Stimulated activated CD8-positive, alpha-beta memory T cell treated with anti-CD3 and anti-CD28 coated beads, Interleukin-15, amount 100 ng/mL, for 4 hours (primary cell): ENCODE results near the gene PITHD1.
A peak's percentile ranks its signal among the peaks of the same experiment; 100 is the strongest.
"Not testable (repeated sequence)": the region's sequence is repeated elsewhere in the genome, so short reads cannot be mapped to it uniquely, and the experiment has no call there.

Source experiments
- DNase-seq, 2 donors: peaks; one replicate each; pipeline ENCODE4 v3.0.0-alpha.2; 2020; ENCODE audit warnings: low read depth in 2 of 2

The PITHD1 gene

DNA sequence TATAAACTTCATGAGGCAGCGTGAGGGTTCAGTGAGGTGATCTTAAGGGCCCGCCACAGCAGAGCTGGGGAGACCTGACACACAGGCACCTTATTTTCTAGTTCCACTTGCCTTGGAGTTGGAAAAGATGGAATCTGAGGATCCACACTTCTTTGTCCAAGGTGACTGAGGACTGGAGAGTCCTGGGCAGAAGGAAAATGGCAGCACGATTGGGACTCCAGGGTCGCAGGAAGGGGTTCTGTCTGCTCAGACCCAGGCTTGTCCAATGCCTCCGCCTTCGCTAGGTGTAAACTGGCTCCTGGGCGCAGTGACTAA lies 21.0 kb downstream of the PITHD1 start:
- no peak for DNase-seq

- no peak for DNase-seq
Measured at GRCh38 chr1:23799570-23800399, 21.6 kb downstream of the PITHD1 start.

- peak; percentile 95 to 97 for DNase-seq
Measured at GRCh38 chr1:23800400-23801337, 22.5 kb downstream of the PITHD1 start, which contains the start of gene GALE. Gene GALE (minus strand): TSS chr1:23800754. CDS start chr1:23799007, 1,747 bp downstream.

- no peak for DNase-seq
Measured at GRCh38 chr1:23801338-23801748, 23.1 kb downstream of the PITHD1 start.

- no peak for DNase-seq
Measured at GRCh38 chr1:23801876-23802275, 23.7 kb downstream of the PITHD1 start.

DNA sequence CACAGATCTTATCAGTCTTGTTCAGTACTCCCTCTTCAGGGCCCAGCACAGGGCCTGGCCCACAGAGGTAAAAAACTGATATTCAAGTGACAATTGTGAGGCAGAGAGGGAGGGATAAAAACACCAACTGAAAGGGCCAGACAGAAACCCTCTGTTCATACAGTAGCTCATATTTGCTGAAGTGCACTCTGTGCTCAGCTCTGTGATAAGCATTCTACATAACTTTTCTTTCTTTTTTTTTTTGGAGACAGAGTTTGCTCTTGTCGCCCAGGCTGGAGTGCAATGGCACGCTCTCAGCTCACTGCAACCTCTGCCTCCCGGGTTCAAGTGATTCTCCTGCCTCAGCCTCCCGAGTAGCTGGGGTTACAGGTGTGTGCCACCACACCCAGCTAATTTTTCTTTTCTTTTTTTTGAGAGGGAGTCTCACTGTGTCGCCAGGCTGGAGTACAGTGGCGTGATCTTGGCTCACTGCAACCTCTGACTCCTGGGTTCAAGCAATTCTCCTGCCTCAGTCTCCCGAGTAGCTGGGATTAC lies 24.7 kb downstream of the PITHD1 start:
- DNase-seq, result not testable (repeated sequence)

DNA sequence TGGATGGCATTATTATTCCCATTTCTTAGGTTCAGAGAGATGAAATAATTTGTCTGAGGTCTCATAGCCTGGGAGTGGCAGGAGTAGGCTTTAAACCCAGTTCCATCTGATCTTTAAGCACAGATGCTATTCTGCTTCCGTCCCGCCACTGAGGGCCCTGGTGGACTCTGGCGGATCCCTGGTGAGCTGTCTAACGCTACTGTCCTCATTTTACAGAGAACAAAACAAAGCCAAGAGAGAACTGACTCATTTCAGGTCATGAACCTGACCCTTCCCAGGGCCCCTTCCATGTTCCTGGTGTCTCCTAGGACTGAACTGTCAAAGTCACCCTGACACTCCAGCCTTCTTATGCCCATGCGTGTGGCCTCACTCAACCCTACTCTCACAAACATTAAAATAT lies 25.5 kb downstream of the PITHD1 start:
- no peak for DNase-seq

DNA sequence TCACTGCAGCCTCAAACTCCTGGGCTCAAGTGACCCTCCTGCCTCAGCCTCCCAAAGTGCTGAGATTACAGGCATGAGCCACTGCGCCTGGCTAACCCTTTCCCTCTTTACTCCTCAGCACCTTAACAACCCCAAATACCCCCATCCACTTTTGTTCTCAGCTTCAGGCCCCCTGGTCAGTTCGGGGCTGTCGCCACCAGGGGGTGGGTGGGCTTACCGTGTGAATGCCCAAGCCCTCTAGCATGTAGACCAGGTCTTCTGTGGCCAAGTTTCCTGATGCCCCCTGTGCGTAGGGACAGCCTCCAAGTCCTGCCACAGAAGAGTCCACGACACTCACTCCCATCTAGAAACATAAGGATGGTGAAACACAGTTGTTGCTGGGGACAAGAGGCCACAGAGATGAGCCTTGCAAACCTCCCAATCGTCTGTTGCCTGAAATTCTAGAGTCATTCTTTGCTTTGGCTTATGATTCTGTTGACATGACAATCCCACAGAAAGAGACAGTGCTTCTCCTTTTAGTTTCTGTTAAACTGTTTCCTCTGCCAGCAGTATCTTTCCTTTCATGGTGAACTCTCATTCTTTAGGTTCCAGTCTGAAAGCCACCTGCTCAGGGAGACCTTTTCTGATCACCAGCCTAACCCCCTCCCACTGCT lies 26.1 kb downstream of the PITHD1 start:
- DNase-seq, result no peak

- no peak for DNase-seq
Measured at GRCh38 chr1:23805025-23805424, 26.8 kb downstream of the PITHD1 start.

DNA sequence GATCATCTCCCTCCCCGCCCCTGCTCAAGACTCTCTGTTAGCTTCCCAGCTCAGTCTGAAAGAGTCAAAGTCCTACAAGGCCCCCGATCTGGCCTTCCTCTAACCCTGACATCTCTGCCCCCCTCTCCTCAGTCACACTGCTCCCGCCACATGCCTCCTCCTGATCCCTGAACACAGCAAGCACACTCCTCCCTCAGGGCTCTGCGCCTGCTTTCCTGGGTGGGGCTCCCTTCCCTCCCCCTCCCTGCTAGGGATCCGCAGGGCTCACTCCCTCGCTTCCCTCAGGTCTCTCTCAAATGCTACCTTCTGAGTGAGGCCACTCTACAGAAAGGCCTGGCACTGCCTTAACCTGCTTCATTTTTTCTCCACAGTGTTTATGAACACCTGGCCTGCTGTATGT lies 28.1 kb downstream of the PITHD1 start:
- no peak for DNase-seq

GRCh38 chr1:23807453-23807852 lies 29.2 kb downstream of the PITHD1 start:
- DNase-seq, result no peak

- peak in 1 of 2 donors; percentile 56 for DNase-seq
Measured at GRCh38 chr1:23809751-23810171, 31.5 kb downstream of the PITHD1 start.

DNA sequence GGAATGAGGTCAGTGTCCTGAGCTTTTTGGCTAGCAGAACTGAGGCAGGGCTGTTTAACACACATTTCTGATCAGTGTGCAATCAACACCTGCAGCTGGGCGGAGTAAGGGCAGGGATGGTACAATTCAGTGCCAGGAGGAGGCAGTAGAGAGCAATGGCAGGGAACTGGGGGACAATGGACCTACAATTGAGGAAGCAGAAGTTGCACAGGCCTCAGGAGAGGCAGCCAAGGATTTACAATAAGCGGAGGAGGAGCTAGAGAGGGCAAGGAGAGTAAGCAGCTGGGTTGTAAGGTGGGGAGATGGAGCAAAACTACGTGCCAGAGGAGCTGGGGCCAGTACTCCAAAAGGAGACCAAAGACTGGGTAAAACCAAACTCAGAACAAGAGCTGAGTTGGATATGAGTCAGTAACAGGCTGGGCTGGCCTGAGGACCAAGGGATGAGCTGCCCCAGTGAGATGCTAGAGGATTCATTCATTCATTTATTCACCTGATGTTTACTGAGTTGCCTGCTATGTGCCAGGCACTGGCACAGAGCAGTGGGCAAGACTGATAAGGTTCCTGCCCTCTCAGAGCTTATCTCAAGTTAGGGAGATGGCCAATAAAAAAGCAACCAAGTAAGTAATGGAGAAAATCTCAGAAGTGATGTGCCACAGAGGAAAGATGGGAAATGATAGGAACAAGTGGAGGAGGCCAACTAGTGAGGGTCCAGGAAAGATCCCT lies 32.8 kb downstream of the PITHD1 start:
- no peak for DNase-seq

- DNase-seq, result no peak
Measured at GRCh38 chr1:23814016-23814415, 35.8 kb downstream of the PITHD1 start.

DNA sequence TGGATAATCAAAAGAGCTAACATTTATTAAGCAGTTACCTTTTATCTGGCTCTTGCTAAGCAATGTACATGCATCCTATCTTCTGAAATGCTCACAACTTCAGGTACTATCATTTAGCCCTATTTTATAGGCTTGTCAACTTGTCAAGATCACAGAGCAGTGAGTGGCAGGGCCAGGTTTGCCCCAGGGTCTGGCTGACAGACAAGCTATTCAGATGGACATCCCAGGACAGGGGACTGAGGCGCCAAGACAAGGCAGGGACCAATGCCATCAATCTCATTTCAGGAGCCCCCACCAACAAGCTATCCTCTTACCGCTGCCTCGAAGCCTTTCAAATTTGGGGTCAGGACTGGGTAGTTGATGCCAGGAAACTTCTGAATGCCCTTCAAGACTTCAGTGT lies 38.1 kb downstream of the PITHD1 start:
- DNase-seq, result no peak

- no peak for DNase-seq
Measured at GRCh38 chr1:23816906-23817305, 38.7 kb downstream of the PITHD1 start.

- no peak for DNase-seq
Measured at GRCh38 chr1:23817633-23818032, 39.4 kb downstream of the PITHD1 start.

GRCh38 chr1:23823767-23824166 lies 45.5 kb downstream of the PITHD1 start:
- DNase-seq, result no peak

- no peak for DNase-seq
Measured at GRCh38 chr1:23824711-23825075, 46.5 kb downstream of the PITHD1 start.

DNA sequence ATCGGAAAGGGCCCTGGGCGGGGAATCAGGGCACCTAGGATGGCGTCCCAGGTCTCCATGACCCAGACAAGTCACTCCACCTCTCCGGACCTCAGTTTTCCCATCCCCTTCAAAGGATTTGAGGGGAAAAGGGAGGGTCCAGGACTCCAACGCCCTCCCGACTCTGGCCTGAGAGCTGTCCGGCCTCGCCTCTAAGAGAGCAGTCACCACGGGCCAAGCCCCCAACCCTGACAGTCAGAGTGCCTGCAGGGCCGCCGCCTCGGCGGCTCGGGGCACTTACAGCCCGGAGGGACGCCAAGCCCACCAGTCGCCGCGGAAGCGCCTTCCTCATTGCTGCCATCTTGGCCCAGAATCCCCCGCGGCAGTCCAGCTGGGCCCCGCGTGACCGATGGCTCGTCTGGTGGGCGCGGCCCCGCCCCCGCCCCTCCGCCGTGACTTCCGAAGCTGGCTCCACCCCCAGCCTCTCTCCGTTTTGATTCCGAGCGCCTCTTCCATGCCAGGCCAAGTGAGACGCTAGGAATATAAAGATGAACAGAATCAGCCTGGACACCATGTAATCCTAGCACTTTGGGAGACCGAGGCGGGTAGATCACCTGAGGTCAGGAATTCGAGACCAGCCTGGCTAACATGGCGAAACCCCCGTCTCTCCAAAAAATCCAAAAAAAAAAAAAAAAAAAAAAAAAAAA lies 47.0 kb downstream of the PITHD1 start, which contains the start of gene HMGCL:
HMGCL (minus strand) TSS at position 354 of the 686 bp plus-strand sequence; CDS start at position 340, 14 bp downstream.
- DNase-seq, result peak; percentile 77 to 81
